Measurements from ENCODE around the gene CORO1C.
"Not testable (repeated sequence)": the region's sequence is repeated elsewhere in the genome, so short reads cannot be mapped to it uniquely, and the experiment has no call there.

CORO1C gene

DNA sequence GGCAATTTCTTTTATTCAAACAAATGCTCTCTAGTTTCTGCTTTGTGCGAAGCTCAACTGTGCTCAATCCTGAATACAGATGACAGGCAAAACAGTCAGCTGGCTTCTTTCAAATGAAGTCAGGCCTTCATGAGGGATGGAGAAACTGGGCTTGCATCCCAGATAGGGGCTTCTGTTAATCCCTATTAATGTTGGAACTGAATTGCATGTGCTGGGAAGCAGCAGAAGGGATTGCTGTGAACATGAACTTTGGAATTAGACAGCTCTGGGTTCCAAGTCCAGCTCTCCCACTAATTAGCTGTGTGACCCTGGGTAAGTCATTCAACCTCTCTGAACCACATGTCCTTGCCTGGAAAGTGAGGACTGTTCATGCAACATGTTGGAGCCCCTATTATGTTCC is 21.1 kb upstream of the CORO1C start:
- DNase-seq, result no peak

- no peak for DNase-seq
Observed at GRCh38 chr12:108751821-108752220, 20.5 kb upstream of the CORO1C start.

DNA sequence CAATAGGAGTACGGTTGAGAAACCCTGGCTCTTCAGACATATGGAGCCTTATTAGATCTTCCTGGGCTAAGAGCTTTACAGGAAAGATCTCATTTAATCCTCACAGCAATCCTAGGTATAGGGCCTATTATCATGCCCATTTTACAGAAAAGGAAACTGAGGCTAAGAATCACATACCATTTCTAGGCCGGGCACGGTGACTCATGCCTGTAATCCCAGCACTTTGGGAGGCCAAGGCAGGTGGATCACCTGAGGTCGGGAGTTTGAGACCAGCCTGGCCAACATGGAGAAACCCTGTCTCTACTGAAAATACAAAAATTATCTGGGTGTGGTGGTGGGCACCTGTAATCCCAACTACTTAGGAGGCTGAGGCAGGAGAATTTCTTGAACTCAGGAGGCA is 19.7 kb upstream of the CORO1C start:
- not testable (repeated sequence) for DNase-seq

GRCh38 chr12:108750526-108750925 is 19.2 kb upstream of the CORO1C start:
- no peak for DNase-seq

GRCh38 chr12:108747563-108747962 is 16.2 kb upstream of the CORO1C start:
- DNase-seq, result no peak

GRCh38 chr12:108745641-108746040 is 14.3 kb upstream of the CORO1C start:
- no peak for DNase-seq

DNA sequence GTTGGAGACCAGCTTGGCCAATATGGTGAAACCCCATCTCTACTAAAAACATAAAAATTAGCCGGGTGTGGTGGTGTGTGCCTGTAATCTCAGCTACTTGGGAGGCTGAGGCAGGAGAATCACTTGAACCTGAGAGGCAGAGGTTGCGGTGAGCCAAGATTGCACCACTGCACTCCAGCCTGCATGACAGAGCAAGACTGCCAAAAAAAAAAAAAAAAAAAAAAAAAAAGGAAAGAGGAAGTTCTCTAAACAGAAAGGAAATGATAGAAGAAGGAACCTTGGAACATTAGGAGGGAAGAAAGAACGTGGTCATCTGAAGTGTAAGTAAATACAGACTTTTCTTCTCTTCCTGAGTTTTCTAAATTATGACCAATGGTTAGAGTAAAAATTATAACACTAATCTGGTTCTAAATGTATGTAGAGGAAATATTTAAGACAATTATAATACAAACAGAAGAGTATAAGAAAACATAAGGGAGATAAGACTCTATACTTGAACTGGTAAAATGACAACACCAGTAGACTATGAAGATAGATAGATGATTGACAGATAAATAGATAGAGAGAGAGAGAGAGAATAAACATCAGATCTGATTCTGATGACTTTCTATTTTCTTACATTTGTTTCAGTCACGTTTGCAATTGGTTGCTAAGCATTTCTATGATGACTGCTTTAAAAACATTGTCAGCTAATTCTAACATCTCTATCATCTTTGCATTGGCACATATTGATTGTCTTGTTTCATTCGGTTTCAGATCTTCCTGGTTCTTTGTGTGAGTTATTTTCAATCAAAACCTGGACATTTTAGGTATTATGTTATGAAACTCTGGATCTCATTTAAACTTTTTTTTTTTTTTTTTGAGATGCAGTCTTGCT is 12.9 kb upstream of the CORO1C start:
- DNase-seq, result no peak

GRCh38 chr12:108738170-108738569 is 6.9 kb upstream of the CORO1C start:
- DNase-seq, result no peak

GRCh38 chr12:108735855-108736254 is 4.5 kb upstream of the CORO1C start:
- no peak for DNase-seq

DNA sequence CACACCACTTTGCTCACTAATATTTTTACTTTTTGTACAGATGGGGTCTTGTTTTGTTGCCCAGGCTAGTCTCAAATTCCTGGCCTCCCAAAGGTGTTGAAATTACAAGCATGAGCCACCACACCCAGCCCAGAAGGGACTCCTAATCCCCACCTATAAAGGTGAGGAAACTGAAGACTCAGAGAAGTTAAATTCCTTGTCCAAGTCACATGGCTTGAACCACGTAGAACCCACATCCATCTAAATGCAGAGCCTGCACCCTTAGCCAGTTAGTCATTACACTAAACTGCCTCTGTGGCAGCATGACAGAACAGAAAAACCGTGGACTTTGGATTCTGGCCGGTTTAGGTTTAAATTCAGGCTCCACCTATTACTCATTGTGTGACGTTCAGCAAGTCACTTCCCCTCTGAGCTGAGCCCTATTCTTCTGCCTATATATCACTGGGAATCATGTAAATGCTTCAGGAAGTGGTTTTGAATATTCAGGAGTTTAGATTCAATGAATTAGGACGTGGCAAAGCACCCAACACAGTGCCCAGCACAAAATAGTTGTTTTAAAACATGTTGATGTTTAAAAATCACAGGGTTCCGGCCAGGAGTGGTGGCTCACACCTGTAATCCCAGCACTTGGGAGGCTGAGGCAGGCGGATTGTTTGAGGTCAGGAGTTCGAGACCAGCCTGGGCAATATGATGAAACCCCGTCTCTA is 3.0 kb upstream of the CORO1C start:
- peak; percentile 95 for DNase-seq

GRCh38 chr12:108733230-108733531 is 1.9 kb upstream of the CORO1C start:
- DNase-seq, result not testable (repeated sequence)

GRCh38 chr12:108732489-108733229 is 1.3 kb upstream of the CORO1C start:
- no peak for DNase-seq

DNA sequence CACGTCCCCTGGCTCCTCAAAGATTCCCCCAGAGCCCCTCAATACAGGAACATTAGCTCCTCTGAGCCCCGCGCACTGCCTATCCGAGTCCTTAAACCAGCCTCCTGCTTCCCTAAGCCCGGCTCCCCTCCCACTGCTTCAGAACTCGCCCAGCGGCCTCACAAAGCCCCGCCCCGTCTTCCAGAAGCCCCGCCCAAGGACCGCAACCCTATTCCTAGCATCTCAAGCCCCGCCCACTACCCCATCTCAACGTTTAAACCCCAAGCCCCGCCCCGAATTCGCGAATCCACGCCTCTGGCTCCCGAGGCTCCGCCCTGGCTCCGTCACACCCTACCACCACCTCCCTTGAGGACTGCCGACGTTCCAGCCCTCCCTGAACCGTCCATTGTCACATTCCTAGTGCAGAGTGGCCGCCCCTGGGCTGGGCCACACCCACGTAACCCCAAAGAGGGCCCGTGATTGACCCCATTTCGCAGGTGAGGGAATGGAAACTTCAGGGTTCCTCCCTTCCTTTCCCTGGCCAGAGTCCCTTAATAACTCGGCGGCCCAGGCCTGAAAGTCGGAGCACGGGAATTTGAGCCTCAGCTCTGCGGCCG is 646 bp upstream of the CORO1C start:
- peak; percentile 98 for DNase-seq

- peak; percentile 89 for DNase-seq
Observed at GRCh38 chr12:108730365-108731104, 783 bp downstream of the CORO1C start.

DNA sequence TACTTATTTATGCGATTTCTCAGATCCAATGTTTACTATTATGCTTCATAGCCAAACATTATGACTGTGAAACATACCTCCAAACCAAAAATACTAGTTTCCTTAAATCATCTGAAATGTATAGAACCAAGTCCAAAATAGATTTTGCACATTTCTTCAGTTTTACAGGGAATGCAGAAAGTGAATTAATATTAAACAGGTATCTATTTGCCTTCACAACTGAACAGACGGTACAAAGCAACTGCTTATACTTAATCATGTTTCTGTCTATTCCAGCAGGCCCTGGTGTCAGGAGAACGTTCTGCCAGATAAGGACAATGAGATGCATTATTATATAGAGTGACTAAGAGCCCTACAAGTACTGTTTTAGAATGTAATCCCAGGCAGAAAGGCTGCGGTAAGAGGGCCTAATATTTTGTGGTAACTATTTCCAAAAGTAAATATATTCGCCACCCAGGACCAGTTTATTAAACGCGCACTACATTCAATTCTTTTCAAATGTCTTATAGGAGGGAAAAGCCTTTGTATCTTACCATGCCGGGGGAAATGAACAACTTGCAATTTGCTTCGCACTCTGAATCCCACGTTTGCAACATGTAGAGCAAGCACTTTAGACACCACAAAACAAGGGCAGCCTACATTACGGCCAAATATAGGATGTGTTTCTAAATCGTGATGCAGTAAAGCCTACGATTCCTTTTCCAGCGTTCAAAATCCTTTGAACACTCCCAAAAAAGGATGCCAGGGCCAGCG is 1.5 kb downstream of the CORO1C start:
- peak; percentile 55 for DNase-seq

DNA sequence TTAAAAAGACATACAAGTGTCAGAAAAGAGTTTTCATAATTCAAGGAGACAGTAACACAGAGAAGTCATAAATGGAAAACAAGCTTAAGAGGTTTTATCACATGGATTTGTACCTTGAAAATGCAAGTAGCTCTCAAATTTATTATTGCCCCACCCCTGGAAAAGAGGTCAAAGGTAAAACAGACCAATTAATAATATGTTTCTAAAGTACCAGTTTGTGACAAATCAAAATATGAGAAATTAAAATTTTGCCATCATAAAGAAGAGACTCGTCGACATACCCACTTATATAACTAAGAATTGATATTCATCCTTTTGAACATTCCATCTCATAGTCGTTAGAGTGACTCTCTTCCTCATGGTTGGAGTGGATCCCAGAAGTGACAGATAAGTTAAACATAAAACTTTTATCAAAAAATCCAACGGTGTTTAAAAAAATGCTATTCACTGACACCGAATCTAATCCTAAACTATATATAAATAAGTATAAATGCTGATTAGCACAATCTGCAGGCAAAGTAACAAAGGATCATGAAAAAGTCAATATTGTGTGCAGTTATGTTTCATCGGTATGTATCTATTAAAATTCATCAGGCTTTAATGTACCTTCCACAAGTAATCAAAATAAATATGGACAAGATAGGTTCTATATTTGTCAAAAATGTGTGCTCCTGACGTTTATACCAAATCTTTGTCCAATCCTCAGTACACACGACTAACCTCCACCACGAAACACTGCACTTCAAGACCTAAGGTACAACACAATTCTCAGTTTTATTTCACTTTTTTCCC is 2.3 kb downstream of the CORO1C start:
- peak; percentile 42 for DNase-seq

DNA sequence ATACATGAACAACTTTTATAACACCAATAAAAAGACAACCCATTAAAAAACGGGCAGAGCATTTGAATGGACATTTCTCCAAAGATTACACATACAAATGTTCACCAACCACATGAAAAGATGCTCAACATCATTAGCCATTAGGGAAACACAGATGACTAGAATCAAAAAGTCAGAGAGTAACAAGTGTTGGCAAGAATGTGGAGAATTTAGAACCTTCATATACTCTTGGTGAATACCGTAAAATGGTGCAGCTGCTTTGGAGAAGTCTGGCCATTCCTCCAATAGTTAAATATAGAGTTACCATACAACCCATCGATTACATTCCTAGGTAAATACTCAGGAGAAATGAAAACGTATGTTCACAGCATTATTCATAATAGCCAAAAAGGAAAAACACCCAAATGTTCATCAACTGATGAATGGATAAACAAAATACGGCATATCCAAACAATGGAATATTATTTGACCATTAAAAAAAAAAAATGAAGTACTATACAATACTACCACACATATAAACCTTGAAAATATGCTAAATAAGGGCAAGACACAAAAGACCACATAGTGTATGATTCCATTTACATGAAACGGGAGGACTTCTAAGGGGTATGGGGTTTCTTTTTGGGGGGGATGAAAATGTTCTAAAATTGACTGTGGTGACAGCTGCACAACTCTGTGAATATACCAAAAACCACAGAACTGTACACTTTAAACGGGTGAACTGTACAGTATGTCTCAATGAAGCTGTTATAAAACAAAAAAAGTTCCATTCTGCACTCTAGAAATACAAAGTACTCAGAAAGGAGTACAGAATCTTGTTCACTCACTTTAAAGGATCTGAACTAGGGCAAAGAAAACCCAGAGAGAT is 3.2 kb downstream of the CORO1C start:
- peak; percentile 41 for DNase-seq

- DNase-seq, result no peak
Observed at GRCh38 chr12:108727161-108727560, 4.2 kb downstream of the CORO1C start.

DNA sequence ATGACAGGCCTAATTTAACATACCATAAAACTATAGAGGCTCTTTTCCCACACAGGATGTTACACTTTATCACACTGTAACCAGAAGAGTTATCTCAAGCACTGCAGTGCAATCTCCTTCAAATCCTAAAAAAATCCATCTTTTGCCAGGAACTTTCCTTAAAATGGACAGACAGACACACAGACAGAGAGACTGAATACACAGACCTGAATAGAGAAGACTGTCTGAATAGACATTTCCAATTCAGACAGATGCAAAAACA is 6.5 kb downstream of the CORO1C start:
- DNase-seq, result no peak
